WI38 (cell line): ENCODE results near the gene CDC16.

Source experiments
- H3K4me3 ChIP-seq: 2 replicates; pipeline ENCODE4 v1.5.1; 2011; ENCODE audit warnings: low read depth, mild to moderate bottlenecking, control low read depth, low read length
- CTCF ChIP-seq: IDR thresholded peaks from 2 replicates; pipeline ENCODE4 v1.5.1; 2012; ENCODE audit warnings: low read depth, mild to moderate bottlenecking, control low read depth, low read length

Gene CDC16

GRCh38 chr13:114311387-114311786 is 76.7 kb downstream of the CDC16 start:
- no peak overlapping the region for H3K4me3 ChIP-seq
- TF ChIP-seq CTCF: no peak

GRCh38 chr13:114311908-114312307 is 77.2 kb downstream of the CDC16 start:
- H3K4me3 ChIP-seq: no peak overlapping the region
- no peak for TF ChIP-seq CTCF

GRCh38 chr13:114313061-114313860 is 78.6 kb downstream of the CDC16 start:
- no peak for TF ChIP-seq CTCF
- peak overlapping the region; percentile 82 for H3K4me3 ChIP-seq

GRCh38 chr13:114314074-114314912 is 79.6 kb downstream of the CDC16 start, which contains the start of gene CHAMP1:
TSS of gene CHAMP1 (plus strand) at chr13:114314503. CDS start at chr13:114323843, 9,340 bp downstream.
- TF ChIP-seq CTCF: no peak
- H3K4me3 ChIP-seq: peak within 1 kb of the TSS; percentile 82

- peak overlapping the region; percentile 82 for H3K4me3 ChIP-seq
- no peak for TF ChIP-seq CTCF
These were observed 80.5 kb downstream of the CDC16 start for GRCh38 chr13:114315074-114315785.

GRCh38 chr13:114318624-114319023 is 83.9 kb downstream of the CDC16 start:
- no peak for TF ChIP-seq CTCF
- H3K4me3 ChIP-seq: no peak overlapping the region
